Stimulated activated CD8-positive, alpha-beta memory T cell treated with anti-CD3 and anti-CD28 coated beads, Interleukin-7, amount 100 ng/mL, for 4 hours (primary cell): ENCODE measurements around the gene EVC.

ENCODE experiments used
- DNase-seq, 2 donors: peaks; one replicate each; pipeline ENCODE4 v3.0.0-alpha.2; 2020; ENCODE audit warnings: low read depth in 2 of 2

Gene EVC

GRCh38 chr4:5710961-5711478, at the start of gene EVC:
Gene EVC, plus strand, starts transcription at chr4:5711201. Its CDS starts 180 bp downstream, at chr4:5711381.
- DNase-seq = no peak

GRCh38 chr4:5661237-5661636, 49.8 kb upstream of the EVC start:
- no peak for DNase-seq

- no peak for DNase-seq
Observed at GRCh38 chr4:5662555-5662954, 48.4 kb upstream of the EVC start.

GRCh38 chr4:5664778-5665177, 46.2 kb upstream of the EVC start:
- DNase-seq = no peak

GRCh38 chr4:5666741-5667140, 44.3 kb upstream of the EVC start:
- DNase-seq = no peak

- no peak for DNase-seq
Observed at GRCh38 chr4:5676763-5677162, 34.2 kb upstream of the EVC start.

- no peak for DNase-seq
Observed at GRCh38 chr4:5678977-5679376, 32.0 kb upstream of the EVC start.

- DNase-seq = no peak
Observed at GRCh38 chr4:5683566-5683965, 27.4 kb upstream of the EVC start.

- DNase-seq = no peak
Observed at GRCh38 chr4:5685296-5685695, 25.7 kb upstream of the EVC start.

- DNase-seq = no peak
Observed at GRCh38 chr4:5686338-5686737, 24.7 kb upstream of the EVC start.

GRCh38 chr4:5689065-5689464, 21.9 kb upstream of the EVC start:
- DNase-seq = no peak

GRCh38 chr4:5691491-5692132, 19.4 kb upstream of the EVC start:
- DNase-seq = no peak

GRCh38 chr4:5693871-5694270, 17.1 kb upstream of the EVC start:
- no peak for DNase-seq

- DNase-seq = no peak
Observed at GRCh38 chr4:5696341-5696740, 14.7 kb upstream of the EVC start.

GRCh38 chr4:5700459-5700858, 10.5 kb upstream of the EVC start:
- no peak for DNase-seq

GRCh38 chr4:5701971-5702370, 9.0 kb upstream of the EVC start:
- DNase-seq = no peak

- DNase-seq = no peak
Observed at GRCh38 chr4:5703831-5704230, 7.2 kb upstream of the EVC start.

- no peak for DNase-seq
Observed at GRCh38 chr4:5704276-5704675, 6.7 kb upstream of the EVC start.

- no peak for DNase-seq
Observed at GRCh38 chr4:5705647-5706320, 5.2 kb upstream of the EVC start.

GRCh38 chr4:5706486-5707290, 4.3 kb upstream of the EVC start:
- DNase-seq = no peak

GRCh38 chr4:5707366-5707765, 3.6 kb upstream of the EVC start:
- no peak for DNase-seq

- DNase-seq = no peak
Observed at GRCh38 chr4:5707778-5708448, 3.1 kb upstream of the EVC start.
